Measurements from ENCODE around the gene MTUS2.

MTUS2 gene

GRCh38 chr13:29516880-29517279 lies 696.7 kb downstream of the MTUS2 start:
- no peak for TF ChIP-seq CTCF (IDR thresholded peaks at IDR 0.05; ENCODE audit: borderline replicate concordance, insufficient read depth, low read depth, low read length)
- H3K4me3 ChIP-seq (ENCODE audit: low read depth, low read length), result no peak overlapping the region

- H3K4me3 ChIP-seq (ENCODE audit: low read depth, low read length), result no peak overlapping the region
- no peak for TF ChIP-seq CTCF (IDR thresholded peaks at IDR 0.05; ENCODE audit: borderline replicate concordance, insufficient read depth, low read depth, low read length)
Measured at GRCh38 chr13:29519921-29520320, 699.8 kb downstream of the MTUS2 start.

GRCh38 chr13:29520671-29521070 lies 700.5 kb downstream of the MTUS2 start:
- H3K4me3 ChIP-seq (ENCODE audit: low read depth, low read length), result no peak overlapping the region
- TF ChIP-seq CTCF (IDR thresholded peaks at IDR 0.05; ENCODE audit: borderline replicate concordance, insufficient read depth, low read depth, low read length), result no peak

- no peak overlapping the region for H3K4me3 ChIP-seq (ENCODE audit: low read depth, low read length)
Measured at GRCh38 chr13:29521336-29521735, 701.2 kb downstream of the MTUS2 start.

GRCh38 chr13:29522044-29522685 lies 702.0 kb downstream of the MTUS2 start:
- H3K4me3 ChIP-seq (ENCODE audit: low read depth, low read length), result no peak overlapping the region
- no peak for TF ChIP-seq CTCF (IDR thresholded peaks at IDR 0.05; ENCODE audit: borderline replicate concordance, insufficient read depth, low read depth, low read length)

More at GRCh38 chr13:29521336-29521735, 701.2 kb downstream of the MTUS2 start:
- TF ChIP-seq CTCF (IDR thresholded peaks at IDR 0.05; ENCODE audit: borderline replicate concordance, insufficient read depth, low read depth, low read length), result no peak

- H3K4me3 ChIP-seq (ENCODE audit: low read depth, low read length), result no peak overlapping the region
- no peak for TF ChIP-seq CTCF (IDR thresholded peaks at IDR 0.05; ENCODE audit: borderline replicate concordance, insufficient read depth, low read depth, low read length)
Measured at GRCh38 chr13:29523199-29523961, 703.2 kb downstream of the MTUS2 start.

- no peak for TF ChIP-seq CTCF (IDR thresholded peaks at IDR 0.05; ENCODE audit: borderline replicate concordance, insufficient read depth, low read depth, low read length)
- no peak overlapping the region for H3K4me3 ChIP-seq (ENCODE audit: low read depth, low read length)
Measured at GRCh38 chr13:29524176-29524575, 704.0 kb downstream of the MTUS2 start.
